Stimulated activated CD4-positive, alpha-beta T cell treated with anti-CD3 and anti-CD28 coated beads, Interleukin-2, amount 100 ng/mL, for 48 hours (primary cell): ENCODE measurements around the gene BCR.
A peak's percentile ranks its signal among the peaks of the same experiment; 100 is the strongest.

Experiments used
- DNase-seq, 2 donors: peaks; one replicate each; pipeline ENCODE4 v3.0.0-alpha.2; 2020

The BCR gene

DNA sequence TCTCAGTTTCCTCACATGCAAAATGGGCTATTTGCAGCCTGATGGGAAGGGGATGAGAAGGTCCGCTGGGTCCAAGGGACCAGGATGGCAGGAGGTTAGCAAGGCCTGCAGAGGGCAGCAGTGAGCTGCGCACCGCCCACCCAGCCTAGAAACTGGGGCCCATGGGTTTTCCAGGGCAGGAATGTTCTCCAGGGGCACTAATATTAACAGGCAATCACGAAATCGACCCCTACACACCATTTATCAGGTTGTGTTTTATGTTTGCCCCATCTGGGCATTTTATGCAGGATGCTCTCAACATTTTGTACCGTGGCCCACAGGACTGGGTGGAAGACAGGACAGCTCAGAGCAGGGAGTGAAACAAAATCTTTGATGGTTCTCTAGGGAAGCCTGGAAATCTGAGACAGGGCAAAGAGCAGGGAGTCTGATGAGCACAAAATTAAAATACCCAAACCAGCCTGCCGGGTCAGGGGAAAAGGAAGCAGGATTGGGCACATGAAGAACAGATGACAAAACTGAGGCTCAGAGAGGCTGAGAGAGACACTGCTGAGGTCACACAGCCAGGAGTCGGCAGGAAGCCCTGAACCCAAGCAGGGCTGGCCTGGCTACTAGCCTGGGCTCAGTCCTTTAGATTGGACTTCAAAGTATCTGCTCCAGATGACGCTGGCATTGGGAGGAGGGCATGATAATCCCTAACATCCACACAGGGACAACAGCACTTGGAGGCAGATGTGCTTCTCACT lies 1.6 kb upstream of the BCR start:
- peak; percentile 64 to 66 for DNase-seq

DNA sequence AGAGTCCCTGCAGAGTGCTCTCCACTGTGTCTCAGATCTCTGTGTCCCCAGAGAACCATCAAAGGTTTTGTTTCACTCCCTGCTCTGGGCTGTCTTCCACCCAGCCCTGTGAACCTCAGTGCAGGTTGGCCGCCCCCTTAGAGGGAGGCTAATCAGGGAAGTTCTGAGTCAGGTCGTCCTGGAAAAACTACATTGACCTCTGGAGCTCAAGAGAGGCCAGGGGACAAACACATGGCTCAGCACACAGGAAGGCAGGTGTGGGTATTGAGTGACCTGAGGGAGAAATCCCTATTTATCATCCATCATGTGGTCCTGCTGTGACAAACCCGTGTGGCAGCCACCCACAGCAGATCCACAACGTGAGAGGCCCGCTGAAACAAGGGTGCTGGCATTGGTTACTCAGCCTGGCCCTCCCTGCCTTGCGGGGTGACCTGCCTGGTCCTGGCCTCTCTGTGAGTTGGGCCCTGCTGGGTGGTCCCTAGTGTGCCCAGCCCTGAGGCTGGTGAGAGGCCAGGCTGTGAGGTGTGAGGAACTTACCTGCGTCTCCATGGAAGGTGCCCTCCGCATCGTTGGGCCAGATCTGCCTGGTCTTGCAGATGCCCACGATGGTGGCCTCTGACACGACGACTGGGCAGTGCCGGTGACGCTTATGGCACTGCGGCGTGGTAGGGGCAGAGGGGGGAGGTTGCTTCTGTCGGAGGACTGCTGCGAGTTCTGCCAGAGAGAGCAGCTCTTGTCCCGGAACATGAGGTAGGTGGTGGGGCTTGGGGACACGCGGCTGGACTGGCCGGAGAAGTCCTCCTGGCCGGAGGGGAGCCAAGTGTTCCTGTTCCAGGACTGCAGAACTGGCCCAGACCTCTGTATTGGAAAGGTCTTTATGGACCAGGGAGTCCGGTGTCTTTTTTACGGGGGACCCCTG lies 669 bp upstream of the BCR start:
- peak in 1 of 2 donors; percentile 11 for DNase-seq

- DNase-seq, result peak in 1 of 2 donors; percentile 29
These were observed 798 bp downstream of the BCR start for GRCh38 chr22:23180893-23181720.

- peak in 1 of 2 donors; percentile 3 for DNase-seq
These were observed 1.5 kb downstream of the BCR start for GRCh38 chr22:23181721-23182308.

DNA sequence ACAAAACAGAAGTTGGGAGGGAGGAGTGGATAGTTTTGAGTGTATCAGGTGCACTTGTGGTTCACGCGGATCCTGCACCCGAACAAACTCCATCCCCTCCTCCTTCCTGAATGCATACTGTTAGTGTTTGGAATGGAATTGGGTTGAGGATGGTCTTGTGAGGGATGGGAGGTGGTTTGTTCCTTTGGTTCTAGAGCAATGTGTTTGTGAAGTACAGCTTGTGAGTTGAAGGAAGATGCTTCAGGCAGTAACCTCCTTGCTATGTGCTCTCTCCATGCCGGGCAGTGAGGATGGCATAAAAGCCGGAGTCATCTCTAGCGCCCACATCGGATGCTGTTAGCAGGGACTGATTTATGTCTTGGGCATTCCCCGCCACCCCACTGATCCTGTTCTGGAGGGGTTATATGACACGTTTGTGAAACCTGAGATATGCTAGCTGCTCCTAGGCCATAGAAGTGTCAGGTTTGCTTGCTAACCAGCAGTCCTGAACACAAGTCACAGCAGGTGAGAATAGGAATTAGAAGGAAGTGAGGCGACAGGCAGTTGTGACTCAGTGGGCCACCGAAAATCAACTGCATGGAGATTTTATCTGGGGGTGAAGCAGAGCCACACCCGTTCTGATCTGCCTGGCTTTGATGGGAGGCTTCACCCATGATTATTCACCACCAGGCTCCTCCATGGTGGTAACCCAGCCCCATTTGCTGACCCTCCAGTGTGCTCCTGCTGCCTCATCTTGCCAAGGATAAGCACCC lies 2.2 kb downstream of the BCR start:
- DNase-seq, result peak; percentile 58 to 68

DNA sequence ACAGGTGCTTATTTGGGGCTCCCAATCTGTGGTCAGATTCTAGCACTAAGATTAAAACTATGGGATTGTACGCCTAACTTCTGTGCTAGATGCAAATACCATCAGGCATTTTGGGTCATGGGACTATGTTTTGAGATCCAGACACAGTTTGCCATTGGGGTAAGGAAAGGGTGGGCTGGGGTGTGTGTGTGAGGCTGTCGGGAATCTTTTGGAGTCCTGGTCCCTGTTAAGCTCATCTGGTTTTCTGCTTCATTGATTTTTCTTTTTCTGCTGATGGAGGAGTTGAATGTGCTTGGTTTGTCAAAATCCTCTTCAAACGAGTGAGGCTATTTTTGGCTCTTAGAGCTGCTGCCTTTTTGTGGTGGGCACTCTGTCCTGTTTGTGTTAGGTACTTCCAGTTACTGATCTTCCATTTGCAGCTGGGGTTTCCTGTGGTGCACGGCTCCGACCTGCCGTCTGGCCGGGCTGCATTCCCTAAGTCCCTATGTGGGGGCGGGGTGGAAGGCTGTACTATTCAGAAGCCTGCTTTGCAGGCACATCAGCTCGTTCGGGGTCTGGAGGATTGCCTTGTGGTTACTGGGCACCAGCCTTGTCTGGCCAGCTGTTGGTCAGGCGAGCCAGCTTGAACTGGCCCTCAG lies 2.9 kb downstream of the BCR start:
- DNase-seq, result no peak

DNA sequence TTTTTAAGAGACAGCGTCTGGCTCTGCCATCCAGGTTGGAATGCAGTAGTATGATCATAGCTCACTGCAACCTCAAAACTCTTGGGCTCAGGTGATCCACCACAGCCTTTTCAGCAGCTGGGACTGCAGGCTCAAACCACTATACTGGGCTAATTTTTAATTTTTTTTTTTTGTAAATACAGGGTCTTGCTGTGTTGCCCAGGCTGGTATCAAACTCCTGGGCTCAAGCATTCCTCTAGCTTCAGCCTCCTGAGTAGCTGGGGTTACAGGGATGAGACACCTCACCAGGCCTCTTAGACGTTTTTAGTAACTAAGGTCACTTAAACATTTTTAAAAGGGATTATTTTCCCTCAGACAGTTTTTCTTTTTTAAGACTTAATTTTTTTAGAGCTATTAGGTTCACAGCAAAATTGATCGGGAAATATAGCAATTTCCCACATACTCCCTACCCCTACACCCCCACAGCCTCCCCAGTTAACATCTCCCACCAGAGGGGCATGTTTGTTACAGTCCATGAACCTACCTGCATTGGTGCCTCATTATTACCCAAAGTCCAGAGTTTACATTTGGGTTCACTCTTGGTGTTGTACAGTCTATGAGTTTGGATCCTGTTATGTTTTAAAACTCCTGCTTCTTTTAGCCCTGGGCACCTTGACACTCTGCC lies 3.9 kb downstream of the BCR start:
- no peak for DNase-seq

GRCh38 chr22:23184764-23185113 lies 4.4 kb downstream of the BCR start:
- no peak for DNase-seq

DNA sequence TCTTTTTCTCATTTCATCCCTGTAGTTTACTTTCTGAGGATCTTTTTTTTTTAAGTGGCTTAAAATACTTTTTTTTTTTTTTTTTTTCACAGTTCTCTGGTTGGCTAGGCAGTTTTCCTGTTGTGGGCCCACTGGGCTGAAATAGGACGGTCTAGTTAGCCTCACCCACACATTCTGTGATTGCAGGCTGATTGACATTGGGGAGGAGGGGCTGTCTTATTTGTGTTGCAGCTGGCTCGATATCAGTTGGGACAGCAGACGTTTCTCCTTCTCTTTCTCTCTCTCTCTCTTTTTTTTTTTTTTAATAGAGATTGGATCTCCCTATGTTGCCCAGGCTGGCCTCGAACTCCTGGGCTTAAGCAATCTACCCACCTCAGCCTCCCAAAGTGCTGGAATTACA lies 6.9 kb downstream of the BCR start:
- DNase-seq, result no peak

DNA sequence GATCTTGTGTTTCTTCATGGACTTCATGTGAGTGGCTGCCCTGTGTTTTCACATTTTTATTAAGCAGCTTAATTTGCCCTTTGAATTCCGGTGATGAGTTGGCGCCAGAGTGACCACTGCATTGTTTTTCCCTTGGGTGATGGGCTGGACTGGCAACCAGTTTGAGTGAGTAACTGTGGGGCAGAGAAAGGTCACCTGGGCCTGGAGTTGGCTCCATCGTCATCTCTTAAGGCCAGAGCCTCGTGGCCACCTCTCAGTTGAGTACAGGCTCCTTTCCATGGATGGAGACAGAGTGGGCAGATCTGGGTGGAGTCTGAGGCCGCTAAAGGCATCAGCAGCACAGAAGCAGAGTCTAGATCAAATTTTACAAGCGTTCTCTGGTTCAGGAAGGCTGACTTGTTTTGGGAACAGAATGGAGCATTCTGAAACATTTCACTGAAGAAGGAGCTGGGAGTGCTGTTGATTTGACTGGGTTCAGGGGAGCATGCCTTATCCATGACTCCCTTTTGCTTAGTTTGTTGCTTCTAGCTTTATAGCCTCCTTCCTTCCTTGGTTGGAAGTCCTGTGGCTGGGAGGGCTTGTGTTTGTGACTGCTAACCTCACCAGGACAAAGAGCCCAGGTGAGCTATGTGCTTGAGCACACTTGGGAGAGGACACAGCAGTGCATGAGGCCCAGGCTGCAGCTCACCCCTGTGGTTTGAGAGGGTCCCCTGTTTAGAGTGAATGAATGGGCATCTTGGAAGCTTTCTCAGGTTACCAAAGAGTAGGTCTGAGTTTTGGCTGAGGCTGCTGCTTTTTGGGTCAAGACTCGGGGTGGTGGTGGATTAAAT lies 7.8 kb downstream of the BCR start:
- DNase-seq, result no peak

GRCh38 chr22:23190526-23190925 lies 10.2 kb downstream of the BCR start:
- DNase-seq, result no peak

DNA sequence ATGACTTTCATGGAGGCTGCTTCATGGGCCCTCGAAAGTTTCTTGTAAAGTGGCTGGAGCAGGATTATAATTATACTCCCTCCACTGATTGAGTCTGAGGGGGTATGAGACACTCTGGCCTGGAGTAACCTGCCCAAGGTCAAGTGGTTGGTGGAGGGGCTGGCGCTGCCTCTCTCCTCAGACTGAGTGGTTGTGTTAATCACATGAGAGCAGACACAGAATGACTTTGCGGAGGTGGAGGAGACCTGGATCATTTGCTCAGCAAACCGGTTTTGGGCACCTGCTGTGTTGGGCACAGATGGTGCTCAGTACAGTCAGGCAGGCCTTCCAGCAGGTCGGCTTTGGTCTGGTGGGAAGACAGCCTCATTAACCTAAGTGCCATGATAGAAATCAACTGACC lies 11.8 kb downstream of the BCR start:
- DNase-seq, result no peak

DNA sequence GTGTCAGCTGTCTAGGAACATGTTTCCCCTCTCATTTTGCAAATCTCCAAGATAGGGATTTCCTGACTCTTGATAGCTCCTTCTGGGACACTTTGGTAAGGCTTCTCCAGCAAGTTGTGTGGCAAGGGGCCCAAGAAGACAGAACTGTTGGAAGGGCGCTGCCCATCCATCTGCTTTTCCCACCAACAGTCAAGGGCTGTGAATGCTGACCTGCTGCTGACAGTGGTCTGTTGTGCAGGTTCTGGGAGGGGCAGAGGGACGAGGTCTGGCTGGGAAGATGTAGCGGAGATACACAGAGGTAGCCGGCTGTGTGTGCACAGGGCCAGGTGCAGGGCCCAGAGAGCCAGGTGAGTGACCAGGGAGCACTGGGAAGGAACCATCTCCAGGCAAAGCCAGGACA lies 12.2 kb downstream of the BCR start:
- no peak for DNase-seq

- no peak for DNase-seq
These were observed 13.0 kb downstream of the BCR start for GRCh38 chr22:23193196-23193827.

GRCh38 chr22:23193882-23194281 lies 13.6 kb downstream of the BCR start:
- no peak for DNase-seq

DNA sequence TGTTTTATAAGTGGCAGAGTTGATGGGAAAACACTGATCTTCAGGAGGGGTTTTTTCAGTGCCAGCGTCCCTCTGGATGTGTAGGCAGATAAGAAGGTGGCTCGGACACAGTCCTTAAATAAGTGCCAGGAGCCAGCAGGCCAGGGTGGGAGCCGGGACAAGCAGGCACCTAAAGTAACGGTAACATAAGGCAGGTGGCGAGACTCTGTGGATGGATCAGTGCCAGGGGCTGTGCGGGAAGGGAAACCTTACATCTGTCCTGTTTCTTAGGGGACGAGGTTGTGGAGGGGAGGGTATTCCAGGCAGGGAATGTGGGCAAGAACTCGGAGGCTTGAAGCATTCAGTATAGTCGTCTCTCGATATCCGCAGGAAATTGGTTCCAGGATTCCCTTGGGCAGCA lies 15.9 kb downstream of the BCR start:
- no peak for DNase-seq

DNA sequence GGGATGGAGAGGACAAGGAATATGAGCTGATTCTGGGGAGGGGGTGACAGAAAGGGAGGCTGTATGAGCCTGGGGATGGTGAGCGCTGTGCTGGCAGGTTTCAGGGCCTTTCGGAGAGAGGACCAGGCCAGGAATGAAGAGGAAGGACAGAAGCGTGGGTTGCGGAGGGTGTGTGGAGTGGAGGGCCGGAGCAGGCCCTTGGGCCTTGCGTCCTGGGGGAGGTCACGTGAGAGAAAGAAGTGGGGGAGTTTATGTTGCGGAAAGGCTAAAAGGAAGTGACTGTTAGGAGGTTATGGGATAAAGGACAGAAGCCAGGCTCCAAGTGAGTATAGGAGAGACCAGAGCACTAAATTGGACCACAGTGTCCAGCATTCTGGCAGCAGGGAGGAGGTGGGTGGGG lies 17.5 kb downstream of the BCR start:
- DNase-seq, result no peak

- DNase-seq, result no peak
These were observed 18.9 kb downstream of the BCR start for GRCh38 chr22:23199159-23199558.

- DNase-seq, result no peak
These were observed 20.6 kb downstream of the BCR start for GRCh38 chr22:23200898-23201297.
